HepG2 (cell line): Measurements from ENCODE around the gene SLC12A5. TPM values are rescaled to one million over a fixed set of nuclear protein-coding genes. Genes with fewer than 3 reads are reported as not detected.

ENCODE experiments used
- HINFP ChIP-seq: sonication (generic); formaldehyde crosslinking; IDR thresholded peaks from 2 replicates; pipeline ENCODE4 v1.4.0; 2020; ENCODE audit warnings: low read depth, mild to moderate bottlenecking, missing genetic modification reagents
- IKZF5 ChIP-seq: IDR thresholded peaks from 2 replicates; pipeline ENCODE4 v1.6.1; 2018; ENCODE audit warnings: missing genetic modification reagents, mild to moderate bottlenecking, missing compliant biosample characterization
- POLR2AphosphoS5 ChIP-seq: IDR thresholded peaks from 2 replicates; pipeline ENCODE4 v1.6.1; 2012; ENCODE audit warnings: low read depth, low read length
- SNRNP70 ChIP-seq: fragments of 200-400 bp; formaldehyde crosslinking; IDR thresholded peaks from 2 replicates; pipeline ENCODE4 v1.6.1; 2017; ENCODE audit warnings: mild to moderate bottlenecking, low read depth, low read length, moderate library complexity
- TAF15 ChIP-seq: fragments of 200-400 bp; formaldehyde crosslinking; IDR thresholded peaks from one replicate; pipeline ENCODE4 v1.6.1; 2018; ENCODE audit warnings: mild to moderate bottlenecking, low read depth, low read length; ENCODE audit not compliant: poor library complexity, severe bottlenecking
- ZEB1 ChIP-seq: IDR thresholded peaks from 2 replicates; pipeline ENCODE4 v1.6.1; 2012; ENCODE audit warnings: mild to moderate bottlenecking, low read depth, inconsistent platforms; ENCODE audit not compliant: insufficient replicate concordance
- ZNF34 ChIP-seq: sonication (generic); formaldehyde crosslinking; IDR thresholded peaks from 2 replicates; pipeline ENCODE4 v1.4.0; 2020; ENCODE audit warnings: mild to moderate bottlenecking, missing genetic modification reagents, borderline replicate concordance
- ZNF589 ChIP-seq: sonication (generic); formaldehyde crosslinking; conservative IDR thresholded peaks from 2 replicates; pipeline ENCODE4 v1.8.0; 2022; ENCODE audit warnings: mild to moderate bottlenecking, moderate library complexity, missing genetic modification reagents
- ZNF687 ChIP-seq: sonication (generic); formaldehyde crosslinking; IDR thresholded peaks from 2 replicates; pipeline ENCODE4 v1.5.1; 2020; ENCODE audit warnings: mild to moderate bottlenecking, missing genetic modification reagents, moderate library complexity
- polyA plus RNA-seq, 8 experiments: library from polyadenylated mRNA; depleted of rRNA in 3 of 8; stranded (reverse) in 7 of 8; unstranded in 1 of 8; fragments of >200 nt; fragmentation: Illumina TruSeq in 4 of 8; extraction: Trizol in 4 of 8; gene quantifications; 2 replicates each; pipeline versions ENCODE4 v1.2.1 to v1.2.3, GENCODE V29; 2011 to 2016; ENCODE audit warnings: low read depth in 4 of 8, missing spikeins in 1 of 8, mixed read lengths in 1 of 8; ENCODE audit not compliant: insufficient read depth in 1 of 8
- total RNA-seq, 5 experiments: library from RNA; depleted of rRNA; stranded (reverse); fragments of >200 nt; fragmentation: Illumina TruSeq; extraction: Trizol; gene quantifications; 2 replicates each; pipeline ENCODE4 v1.2.3, GENCODE V29; 2016; ENCODE audit warnings: low read depth in 1 of 5
- TF ChIP-seq, protein P1 (sequence below): IDR thresholded peaks from 2 replicates; pipeline ENCODE4 v1.6.1; 2016; ENCODE audit warnings: low read depth
- TF ChIP-seq, protein P2 (sequence below): sonication (generic); formaldehyde crosslinking; IDR thresholded peaks from 2 replicates; pipeline ENCODE4 v1.4.0; 2020; ENCODE audit warnings: mild to moderate bottlenecking, missing genetic modification reagents

SLC12A5 gene
- total and polyA plus RNA-seq, 2 of the 13 experiments (the other 11 are each of a cell fraction or from before 2014, with no cell fraction given): 4.3 to 5.4 TPM

DNA sequence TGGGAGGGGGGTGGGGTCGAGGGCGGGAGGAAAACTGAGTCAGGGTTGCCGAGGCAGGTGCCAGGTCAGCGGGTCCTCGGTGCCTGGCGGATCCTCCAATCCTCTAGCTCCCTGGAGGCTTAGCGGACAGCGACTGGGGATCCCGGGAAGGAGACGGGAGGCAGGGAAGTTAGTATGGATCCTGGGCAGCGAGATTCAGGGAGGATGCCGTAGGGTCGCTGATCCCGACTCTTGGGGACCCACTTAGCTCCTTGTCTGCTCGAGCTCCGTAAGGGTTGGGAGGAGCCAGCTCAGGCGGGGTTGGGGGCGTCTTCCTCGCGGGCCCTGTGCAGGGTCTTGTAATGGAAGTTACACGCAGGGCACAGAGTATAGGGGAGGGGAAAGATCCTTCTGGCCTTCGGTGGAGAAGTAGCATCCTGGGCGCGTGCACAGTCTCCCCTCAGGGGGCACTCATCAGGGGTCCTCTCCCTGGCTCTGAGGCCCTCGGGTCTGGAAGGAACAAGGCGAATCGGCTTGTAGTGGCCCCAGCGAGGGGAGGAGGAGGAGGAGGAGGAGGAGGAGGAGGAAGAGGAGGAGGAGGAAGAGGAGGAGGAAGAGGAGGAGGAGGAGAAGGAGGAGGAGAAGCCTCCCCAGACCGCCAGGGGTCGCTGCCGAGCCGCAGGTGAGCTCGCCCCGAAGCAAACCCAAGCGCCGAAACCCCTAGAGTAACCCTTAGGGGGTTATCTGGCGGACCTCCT, 6.4 kb upstream of the SLC12A5 start (continued):
- TF ChIP-seq IKZF5 (CRISPR knock-in tag): 0 out of 2 replicates have a peak, but pooled peaks have one; percentile 25
- TF ChIP-seq, protein P1, sequence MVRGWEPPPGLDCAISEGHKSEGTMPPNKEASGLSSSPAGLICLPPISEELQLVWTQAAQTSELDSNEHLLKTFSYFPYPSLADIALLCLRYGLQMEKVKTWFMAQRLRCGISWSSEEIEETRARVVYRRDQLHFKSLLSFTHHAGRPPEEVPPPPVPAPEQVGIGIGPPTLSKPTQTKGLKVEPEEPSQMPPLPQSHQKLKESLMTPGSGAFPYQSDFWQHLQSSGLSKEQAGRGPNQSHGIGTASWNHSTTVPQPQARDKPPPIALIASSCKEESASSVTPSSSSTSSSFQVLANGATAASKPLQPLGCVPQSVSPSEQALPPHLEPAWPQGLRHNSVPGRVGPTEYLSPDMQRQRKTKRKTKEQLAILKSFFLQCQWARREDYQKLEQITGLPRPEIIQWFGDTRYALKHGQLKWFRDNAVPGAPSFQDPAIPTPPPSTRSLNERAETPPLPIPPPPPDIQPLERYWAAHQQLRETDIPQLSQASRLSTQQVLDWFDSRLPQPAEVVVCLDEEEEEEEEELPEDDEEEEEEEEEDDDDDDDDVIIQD (CRISPR knock-in tag): no peak
- TF ChIP-seq ZNF34 (CRISPR knock-in tag): no peak
- no peak for TF ChIP-seq POLR2AphosphoS5
- no peak for TF ChIP-seq SNRNP70
- TF ChIP-seq, protein P2, sequence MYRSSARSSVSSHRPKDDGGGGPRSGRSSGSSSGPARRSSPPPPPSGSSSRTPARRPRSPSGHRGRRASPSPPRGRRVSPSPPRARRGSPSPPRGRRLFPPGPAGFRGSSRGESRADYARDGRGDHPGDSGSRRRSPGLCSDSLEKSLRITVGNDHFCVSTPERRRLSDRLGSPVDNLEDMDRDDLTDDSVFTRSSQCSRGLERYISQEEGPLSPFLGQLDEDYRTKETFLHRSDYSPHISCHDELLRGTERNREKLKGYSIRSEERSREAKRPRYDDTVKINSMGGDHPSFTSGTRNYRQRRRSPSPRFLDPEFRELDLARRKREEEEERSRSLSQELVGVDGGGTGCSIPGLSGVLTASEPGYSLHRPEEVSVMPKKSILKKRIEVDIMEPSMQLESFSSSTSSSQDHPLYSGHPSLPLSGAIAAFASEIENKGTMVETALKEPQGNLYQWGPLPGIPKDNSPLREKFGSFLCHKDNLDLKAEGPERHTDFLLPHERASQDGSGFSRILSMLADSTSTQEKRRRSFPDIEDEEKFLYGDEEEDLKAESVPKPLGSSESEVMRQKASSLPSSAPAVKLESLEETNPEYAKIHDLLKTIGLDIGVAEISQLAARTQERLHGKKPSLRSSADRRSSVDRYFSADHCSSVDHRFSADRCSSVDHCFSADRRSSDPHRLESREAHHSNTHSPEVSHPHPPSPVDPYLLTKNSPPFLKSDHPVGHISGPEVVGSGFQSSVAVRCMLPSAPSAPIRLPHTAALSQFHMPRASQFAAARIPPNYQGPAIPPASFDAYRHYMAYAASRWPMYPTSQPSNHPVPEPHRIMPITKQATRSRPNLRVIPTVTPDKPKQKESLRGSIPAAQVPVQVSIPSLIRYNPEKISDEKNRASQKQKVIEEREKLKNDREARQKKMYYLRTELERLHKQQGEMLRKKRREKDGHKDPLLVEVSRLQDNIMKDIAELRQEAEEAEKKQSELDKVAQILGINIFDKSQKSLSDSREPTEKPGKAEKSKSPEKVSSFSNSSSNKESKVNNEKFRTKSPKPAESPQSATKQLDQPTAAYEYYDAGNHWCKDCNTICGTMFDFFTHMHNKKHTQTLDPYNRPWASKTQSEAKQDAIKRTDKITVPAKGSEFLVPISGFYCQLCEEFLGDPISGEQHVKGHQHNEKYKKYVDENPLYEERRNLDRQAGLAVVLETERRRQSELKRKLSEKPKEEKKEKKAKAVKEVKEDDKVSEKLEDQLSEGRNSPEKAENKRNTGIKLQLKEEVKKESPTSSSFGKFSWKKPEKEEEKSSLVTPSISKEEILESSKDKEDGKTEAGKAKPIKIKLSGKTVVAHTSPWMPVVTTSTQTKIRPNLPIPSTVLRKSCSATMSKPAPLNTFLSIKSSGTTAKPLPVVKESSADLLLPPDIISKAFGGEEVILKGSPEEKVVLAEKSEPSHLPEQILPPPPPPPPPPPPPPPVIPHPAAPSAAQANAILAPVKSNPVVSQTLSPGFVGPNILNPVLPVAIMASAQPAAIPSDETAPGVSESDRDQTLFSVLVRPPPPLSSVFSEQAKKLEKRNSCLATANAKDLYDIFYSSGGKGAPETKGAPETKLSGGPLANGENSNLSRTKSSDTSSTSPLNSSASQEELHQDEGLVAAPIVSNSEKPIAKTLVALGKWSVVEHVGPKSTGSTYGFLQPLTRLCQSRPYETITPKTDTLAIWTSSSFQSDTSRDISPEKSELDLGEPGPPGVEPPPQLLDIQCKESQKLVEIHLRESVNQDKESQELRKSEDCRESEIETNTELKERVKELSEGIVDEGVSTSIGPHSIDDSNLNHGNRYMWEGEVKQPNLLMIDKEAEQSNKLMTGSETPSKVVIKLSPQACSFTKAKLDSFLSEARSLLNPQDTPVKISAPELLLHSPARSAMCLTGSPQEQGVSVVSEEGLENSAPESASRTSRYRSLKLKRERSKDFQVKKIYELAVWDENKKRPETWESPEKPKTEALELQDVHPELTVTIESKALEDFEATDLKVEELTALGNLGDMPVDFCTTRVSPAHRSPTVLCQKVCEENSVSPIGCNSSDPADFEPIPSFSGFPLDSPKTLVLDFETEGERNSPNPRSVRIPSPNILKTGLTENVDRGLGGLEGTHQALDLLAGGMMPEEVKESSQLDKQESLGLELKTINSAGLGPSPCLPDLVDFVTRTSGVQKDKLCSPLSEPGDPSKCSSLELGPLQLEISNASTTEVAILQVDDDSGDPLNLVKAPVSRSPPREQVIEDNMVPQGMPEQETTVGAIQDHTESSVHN (CRISPR knock-in tag): no peak
- no peak for TF ChIP-seq ZNF589
- TF ChIP-seq HINFP (CRISPR knock-in tag): no peak
- TF ChIP-seq ZNF687 (CRISPR knock-in tag): peak; percentile 46
- TF ChIP-seq ZEB1: no peak
- no peak for TF ChIP-seq TAF15
